GM11168 (cell line): Measurements from ENCODE around the gene PARVB.

Experiments
- in situ Hi-C: fragments of 300-500 bp; cut with MboI; formaldehyde crosslinking; loops from one replicate; pipeline ENCODE4 v1.12.0; 2022; ENCODE audit warnings: low sequenced_read_pairs; ENCODE audit not compliant: unreplicated experiment

PARVB gene

DNA sequence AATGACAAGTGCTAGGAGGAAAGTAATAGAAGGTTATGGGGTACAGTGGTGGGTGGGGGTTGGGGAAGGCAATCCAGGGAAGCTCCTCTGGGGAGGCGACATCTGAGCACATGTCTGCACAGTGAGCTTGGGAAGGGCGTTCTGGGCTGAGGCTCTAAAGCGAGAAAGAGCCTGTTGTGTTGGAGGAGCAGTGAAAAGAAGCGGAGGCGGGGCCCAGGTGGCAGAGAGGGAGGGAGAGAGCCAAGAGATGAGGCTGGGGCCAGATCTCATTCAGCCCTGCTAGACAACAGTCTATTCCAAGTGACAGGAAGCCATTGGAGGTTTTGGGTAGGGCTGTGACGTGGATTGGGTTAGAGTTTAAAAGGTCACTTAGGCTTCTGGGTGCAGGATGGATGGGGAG, 101.3 kb downstream of the PARVB start:
- in situ Hi-C loops: no loop called here

DNA sequence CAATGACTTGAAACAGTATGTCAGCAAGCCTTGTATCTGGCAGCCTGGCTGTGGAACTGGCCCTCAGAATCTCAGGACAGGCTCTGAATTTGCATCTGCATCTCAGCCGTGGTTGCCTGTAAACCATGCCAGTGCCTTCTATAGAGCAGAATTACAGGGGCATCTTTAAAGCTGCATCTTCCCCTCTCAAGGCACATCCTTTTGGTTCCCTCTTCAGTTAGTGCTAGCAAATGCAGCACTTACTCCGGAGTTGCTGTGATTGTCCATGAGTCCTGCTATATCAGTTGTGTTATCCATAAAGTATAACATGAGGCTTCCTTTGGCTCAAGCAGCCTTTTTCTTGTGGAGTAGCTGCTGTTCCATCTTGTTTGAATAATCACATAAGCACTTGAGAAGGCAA, 102.7 kb downstream of the PARVB start:
- in situ Hi-C loops: no loop called here

DNA sequence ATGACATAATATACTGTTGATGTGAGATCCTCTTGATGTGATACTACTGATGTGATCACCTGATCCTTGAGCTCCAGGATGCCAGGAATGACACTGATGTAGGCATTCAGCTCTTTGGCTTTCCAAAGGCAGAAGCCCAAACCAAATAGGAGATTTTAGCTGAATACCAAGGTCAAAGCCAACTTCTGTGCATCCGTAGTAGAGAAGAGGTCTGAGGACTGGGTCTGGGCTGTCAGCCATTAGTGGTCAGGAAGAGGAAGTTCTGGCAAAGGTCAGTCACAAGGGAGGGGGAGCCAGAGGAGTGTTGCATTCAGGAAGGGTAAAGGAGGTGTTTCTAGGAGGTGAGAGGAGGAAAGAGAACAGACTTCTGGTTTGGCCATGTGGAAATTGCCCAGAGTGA, 103.3 kb downstream of the PARVB start:
- in situ Hi-C loops: no loop called here

DNA sequence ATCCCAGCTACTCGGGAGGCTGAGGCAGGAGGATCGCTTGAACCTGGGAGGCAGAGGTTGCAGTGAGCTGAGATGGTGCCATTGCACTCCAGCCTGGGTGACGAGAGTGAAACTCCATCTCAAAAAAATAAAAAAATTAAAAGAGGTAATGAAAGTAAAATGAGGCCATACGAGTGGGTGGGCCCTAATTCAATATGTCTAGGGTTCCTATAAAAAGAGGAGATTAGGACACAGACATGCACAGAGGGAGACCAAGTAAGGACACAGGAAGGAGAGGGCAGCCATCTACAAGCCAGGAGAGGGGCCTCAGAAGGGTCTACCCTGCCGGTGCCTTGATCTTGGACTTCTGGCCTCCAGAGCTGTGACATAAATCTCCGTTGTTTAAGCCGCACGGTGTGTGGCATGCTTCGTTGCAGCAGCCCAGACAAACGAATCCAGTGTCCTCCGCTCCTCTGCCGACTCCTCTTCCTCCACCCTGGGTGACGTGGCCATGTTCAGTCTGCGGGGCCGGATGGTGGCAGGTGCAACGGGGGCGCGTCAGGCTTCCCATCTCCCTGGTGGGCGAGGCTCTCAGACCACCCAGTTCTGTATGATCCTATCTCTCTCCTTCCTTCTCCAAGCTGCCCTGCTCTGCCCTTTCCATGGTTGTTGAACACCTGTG, 105.0 kb downstream of the PARVB start:
- in situ Hi-C loops: no loop called here

DNA sequence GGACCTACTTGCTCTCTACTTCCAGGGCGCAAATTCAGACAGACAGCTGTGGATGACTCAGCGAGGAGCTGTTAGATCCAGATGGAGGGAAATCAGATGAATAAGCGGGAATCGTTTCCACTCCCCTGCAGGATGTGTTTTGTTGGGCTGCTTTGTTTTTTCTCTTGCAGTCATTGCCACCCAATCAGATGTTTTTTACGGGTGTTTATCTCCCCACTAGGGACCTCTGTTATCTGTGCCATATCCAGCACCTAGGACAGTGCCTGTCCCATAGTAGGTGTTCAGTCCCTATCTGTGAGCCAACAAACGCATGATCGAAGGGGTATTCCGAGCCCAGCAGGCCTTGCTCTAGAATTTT, 105.5 kb downstream of the PARVB start:
- in situ Hi-C loops: no loop called here

DNA sequence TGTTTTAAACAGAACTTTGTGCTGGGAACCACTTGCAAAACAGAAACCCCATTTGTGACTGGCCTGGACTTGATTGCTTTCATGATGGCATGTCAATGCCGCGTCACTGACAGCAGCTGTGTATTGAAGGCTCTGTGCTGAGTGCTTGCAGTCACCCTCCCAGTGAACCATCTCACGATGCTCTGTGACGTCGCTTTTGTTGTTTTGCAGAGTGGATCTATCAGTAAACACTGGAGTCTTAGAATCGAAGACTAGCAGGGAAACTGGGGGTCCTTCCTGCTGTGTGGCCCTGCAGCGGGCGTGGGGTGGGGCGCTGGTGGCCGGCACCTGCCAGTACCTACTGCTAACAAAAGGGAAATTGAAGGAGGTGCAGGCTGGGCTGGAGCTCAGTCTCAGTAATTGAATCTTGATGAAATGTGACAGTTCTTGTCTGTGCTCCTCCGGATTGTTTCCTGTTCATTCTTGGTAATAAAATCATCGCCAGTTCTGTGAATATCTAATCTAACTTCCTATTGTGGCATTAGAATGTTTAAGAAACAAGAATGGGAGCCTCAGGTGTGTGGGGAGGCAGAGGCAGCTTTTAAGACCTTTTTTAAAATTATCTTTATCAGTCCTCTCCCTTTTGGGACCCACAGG, 106.1 kb downstream of the PARVB start:
- in situ Hi-C loops: no loop called here

DNA sequence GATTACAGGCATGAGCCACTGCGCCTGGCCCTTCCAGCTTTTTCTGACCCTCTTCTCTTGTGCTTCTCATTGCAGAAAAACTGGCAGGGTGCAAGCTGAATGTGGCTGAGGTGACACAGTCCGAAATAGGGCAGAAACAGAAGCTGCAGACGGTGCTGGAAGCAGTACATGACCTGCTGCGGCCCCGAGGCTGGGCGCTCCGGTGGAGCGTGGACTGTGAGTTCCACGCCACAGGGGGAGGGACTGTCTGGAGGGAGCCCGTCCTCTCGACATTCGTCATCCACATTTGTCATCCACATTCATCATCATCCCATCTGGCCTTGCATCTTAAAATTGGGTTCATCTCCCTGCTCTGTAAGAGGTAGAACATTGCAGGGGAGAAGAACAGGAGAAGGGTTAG, 107.3 kb downstream of the PARVB start:
- in situ Hi-C loops: no loop called here

DNA sequence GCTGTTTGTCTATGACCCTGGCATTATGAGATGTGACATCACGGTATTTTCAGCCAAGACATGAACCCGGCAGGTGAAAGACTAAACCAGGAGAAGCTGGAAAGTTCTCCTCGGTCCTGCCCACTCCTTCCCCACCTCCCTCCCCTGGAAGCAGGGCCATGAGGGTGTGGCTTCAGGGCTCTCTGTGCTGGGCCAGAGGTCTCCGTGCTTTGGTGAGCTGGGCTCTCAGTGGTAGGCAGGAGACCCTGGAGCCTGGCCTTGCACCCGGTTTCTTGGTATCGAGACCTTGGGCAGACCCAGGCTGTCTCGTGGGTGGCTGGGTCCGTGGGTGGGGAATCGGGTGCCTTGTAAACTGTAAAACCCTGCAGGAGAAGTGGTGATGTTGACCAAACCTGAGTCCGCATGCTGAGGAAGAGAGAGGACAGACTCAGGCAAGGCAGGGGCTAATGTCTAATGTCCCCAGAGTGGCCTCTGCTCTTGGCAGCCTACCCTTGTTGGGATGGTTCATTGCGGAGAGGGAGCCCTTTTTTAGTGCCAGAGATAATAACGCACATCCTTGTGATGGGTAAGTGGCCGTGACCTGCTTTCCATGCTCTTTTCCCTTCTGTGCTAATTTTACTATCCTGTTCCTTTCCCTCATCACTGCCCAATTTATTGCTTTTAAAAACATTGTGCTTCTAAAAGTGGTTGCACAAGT, 108.0 kb downstream of the PARVB start:
- in situ Hi-C loops: no loop called here

DNA sequence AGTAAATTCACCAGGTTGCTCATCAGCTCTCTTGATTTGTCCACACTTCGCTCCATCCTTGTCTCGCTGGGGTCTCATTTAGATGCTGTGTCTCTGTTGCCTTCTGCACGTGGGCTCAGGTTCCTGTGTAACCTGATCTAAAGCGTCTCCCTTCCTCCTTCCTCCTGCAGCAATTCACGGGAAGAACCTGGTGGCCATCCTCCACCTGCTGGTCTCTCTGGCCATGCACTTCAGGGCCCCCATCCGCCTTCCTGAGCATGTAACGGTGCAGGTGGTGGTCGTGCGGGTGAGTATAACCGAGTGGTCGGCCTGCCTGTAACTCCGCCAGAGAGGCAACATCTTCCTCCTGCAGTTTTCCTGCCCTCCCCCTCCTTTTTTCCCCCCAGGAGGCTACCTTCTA, 108.6 kb downstream of the PARVB start:
- in situ Hi-C loops: no loop called here

DNA sequence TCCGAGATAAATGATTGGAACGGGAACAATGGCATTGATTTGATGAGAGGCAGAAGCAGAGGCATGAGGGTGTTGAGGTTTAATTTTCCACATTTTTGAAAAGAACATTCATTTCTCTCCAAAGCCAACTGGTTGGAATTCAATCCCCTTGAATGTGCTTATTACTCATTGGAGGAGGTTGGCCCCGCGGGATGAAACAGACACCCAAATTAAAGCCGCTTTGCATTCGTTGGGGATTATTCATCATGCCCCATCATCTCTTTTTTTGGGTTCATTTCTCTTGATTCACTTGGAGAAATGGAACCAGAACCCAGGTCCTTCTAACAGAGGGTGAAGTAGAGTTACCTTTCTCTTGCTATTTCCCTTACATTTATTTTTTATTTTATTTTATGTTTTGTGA, 109.1 kb downstream of the PARVB start:
- in situ Hi-C loops: no loop called here

DNA sequence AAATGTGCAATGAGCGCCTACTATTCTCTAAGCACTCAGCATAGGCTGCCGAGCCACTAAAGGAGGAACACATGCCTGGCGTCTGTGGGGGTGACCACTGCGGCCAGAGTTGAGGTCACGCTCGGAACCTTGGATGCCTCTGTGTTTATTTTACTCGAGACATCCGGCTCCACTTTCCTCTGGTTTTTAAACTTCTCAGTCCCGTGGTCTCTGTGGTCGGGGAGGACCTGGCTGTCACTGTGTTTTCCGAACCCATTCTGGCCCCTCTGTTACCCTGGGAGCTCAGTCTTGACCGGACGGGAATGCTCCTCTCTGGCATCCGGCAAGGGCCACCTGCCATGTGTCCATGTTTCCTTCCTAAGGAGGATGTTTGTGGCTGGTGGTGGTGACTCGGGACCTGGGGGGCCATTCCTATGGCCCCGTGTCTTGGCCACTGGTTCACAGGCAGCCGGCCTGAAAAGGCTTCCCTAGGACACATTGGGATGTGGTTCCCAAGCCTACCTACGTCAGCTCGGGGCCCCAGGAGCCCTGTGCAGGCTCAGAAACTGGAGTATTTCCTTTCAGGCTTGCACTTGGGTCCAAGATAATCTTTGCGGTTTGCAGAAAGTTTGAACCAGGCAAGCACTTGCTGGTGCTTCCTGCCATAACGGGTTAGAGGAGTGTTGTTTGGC, 109.9 kb downstream of the PARVB start:
- in situ Hi-C loops: no loop called here

DNA sequence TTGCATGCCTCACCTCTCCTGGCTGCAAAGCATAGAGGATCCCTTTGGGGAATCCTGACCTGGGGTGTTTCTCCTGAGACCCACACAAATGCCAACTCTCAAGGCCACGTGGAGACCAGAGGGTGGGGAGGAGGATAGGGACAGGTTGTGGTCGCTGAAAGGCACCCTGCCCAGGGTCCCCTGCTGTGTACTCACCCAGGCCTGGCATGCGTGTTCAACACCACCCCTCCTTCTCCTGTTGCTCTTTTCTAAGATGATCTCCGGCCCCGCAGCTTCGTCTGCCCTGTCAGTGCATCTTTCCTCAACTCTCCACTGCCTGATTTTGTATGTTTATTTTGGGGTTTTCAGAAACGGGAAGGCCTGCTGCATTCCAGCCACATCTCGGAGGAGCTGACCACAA, 112.0 kb downstream of the PARVB start:
- in situ Hi-C loops: no loop called here

DNA sequence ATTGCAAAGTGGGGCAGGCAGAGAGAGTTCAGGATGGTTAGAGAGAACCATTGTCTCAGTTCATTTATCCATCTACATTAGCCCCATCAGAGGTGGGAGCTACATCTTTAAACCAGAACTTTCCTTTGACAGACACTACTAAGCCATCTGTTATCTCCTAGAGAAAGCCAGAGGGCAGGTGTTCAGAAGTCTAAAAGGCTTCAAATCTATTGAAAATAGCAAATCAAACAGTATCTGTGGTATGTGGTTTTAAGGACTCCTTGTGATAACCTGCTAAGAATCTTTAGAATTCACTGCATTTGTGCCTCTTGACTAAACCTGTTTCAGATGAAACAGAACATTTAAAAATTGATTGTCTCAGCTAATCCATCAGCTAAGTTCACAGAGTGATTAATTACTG, 112.7 kb downstream of the PARVB start:
- in situ Hi-C loops: no loop called here

DNA sequence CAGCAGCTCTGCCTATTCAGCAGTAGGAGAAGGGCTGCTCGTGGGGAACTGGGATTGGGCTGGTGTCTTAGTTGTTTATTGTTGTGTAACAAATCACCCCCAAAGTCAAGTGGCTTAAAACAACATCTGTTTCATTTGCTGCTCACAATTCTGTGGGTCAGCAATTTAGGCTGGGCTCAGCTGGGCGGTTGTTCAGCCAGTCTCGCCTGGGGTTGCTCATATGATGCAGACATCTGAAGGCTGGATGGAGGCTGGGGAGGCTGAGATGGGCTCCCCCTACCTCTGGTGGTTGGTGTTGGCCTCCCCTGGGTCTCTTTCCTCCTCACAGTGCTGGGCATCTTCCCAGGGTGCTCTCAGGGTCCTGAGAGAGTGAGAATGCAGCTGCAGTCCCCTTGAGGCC, 113.3 kb downstream of the PARVB start:
- in situ Hi-C loops: no loop called here

DNA sequence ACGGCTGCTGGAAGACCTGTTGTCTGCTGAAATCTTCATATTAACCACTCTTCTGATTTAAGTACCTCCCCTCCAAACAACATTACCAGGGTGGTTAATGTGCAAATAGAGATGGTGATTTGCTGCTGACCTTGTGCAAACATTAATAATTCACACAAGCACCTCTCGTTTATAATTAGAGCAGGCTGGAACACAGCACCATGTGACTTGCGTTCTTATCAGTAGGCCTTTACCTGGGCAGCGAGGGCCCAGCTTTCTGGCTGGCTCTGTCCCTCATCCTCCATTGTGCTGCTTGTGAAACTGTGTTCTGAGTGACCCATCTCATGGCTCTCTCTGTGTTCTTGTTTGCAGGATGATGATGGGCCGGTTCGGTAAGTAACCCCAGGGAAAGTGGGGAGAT, 115.7 kb downstream of the PARVB start:
- in situ Hi-C loops: no loop called here

DNA sequence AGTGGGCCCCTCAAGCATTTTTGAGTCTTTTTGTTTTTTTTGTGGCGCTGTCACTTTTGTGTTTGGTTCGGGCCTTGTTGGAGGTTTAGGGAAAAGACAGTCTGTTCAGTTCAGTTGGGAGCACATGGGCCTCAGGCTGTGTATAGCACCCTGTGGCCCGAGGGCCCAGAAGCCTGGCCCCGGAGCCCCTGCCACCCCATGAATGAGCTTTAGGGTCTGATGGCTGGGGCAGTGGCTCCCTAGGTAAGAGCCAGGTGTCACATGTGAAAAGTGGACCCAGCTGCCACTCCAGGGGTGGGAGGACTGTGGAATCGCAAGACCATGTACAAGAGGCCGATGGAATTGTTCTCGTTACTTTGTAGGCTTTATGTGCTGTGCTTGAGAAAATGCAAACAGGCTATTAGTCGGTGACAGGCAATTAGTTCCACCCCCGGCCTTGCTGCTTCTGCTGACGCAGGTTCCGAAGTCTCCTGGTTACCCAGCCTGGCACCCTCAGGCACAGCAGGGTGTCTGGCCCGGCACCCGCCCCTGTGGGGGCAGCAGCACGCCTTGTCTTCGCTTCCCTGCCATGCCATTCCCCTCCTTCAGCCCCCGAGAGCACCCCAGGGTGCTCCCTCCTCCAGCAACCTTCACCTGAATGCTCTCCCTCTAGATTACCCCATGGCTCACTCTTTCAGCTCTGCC, 118.5 kb downstream of the PARVB start:
- in situ Hi-C loops: no loop called here

DNA sequence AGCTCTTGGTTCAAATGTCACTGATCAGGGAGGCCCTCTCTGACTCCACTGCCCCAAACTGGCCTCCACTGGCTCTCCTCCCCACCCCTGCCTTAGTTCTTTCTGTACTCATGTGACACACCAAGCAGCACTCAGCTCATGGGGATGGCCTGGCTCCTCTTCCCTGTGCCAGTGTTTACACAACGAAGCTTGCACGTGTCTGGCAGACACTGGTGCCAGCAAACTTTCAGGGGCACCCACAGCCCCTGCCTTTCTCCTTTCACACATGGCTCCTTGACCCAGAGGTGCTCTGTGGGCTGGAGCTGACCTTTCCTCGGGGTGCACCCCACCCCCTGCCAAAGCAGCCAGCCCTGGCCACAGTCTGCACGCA, 119.0 kb downstream of the PARVB start:
- in situ Hi-C loops: no loop called here

DNA sequence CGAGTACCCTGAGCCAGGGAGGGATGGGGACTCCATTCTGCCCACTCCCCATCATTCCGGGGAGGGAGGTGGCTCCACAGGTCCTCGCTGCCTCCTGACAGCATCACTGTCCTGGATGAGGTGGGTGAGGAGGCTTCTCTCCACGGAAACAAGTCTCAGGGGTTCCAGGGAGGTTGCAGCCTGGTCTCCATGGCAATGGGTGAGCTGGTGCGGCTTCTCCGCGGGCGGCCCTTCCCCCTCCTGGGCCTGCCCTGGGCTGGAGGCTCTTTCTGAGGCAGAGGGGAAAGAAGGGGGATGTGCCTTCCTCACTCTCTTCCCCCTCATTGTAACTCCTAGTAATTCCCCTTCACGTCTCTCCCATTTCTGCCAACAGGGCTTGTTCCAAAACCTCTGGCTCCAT, 119.5 kb downstream of the PARVB start:
- in situ Hi-C loops: no loop called here

DNA sequence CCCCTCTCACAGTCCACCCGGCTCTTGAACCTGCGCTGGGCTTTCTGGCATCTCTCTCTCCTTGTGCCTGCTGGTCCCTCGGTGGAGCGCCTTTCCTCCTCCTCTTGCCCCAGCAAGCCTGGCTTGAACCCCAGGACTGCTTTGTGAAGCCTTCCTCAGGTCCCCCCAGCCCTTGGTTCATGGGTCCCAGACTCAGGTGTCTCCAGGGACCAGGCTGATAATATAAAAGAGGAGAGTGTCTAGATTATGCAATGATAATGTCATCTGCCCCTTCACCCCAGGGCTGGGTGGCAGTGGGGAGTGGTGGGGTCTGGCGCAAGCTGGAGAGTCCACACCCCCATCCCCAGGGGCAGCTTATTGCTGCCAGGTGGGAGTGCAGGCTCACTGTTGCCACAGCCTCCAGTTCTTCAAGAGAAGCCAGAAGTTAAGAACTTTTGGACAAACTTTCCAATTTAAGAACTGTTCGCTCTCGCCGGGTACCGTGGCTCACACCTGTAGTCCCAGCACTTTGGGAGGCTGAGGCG, 120.0 kb downstream of the PARVB start:
- in situ Hi-C loops: no loop called here

DNA sequence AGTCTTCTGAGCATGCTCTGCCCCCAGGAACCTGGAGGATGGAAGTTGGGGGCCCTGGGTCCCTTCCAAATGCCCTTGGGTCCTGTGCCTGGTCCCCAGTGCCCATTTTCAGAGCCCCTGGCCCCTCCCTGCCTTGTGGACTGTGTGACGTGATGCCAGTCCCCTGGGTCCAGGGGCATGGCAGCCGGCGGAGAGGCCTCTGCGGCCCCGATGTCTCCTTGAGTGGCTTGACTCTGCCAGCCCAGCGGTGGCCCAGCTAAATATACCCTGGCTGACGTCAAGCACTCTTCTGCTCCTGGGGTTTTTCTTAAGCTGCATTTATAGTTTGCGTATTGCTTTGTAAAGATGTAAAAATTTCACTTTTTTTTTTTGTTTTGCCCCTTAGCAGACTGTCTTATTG, 121.4 kb downstream of the PARVB start:
- in situ Hi-C loops: no loop called here
